SJSA1 (cell line): ENCODE data around the gene YY1AP1. TPM values are rescaled to one million over a fixed set of nuclear protein-coding genes. Genes with fewer than 3 reads are reported as not detected.
"Not testable (repeated sequence)": the region's sequence is repeated elsewhere in the genome, so short reads cannot be mapped to it uniquely, and the experiment has no call there.

Source experiments
- DNase-seq, 2 experiments: peaks; one replicate each; pipeline ENCODE4 v3.0.0-alpha.2; 2015 to 2020; ENCODE audit warnings: low spot score in 2 of 2, low read depth in 1 of 2
- H3K27ac ChIP-seq: fragments of 250-450 bp; sonication (Bioruptor Pico); 2 replicates; pipeline ENCODE4 v1.5.1; 2020; ENCODE audit warnings: mild to moderate bottlenecking, moderate library complexity
- H3K27me3 ChIP-seq: fragments of 250-450 bp; sonication (Bioruptor Pico); replicated peaks from 2 replicates; pipeline ENCODE4 v1.5.1; 2020; ENCODE audit warnings: mild to moderate bottlenecking, moderate library complexity
- H3K36me3 ChIP-seq: fragments of 250-450 bp; sonication (Bioruptor Pico); 2 replicates; pipeline ENCODE4 v1.5.1; 2020; ENCODE audit warnings: mild to moderate bottlenecking
- H3K4me1 ChIP-seq: fragments of 250-450 bp; sonication (Bioruptor Pico); replicated peaks from 2 replicates; pipeline ENCODE4 v1.6.1; 2021; ENCODE audit warnings: mild to moderate bottlenecking
- H3K4me3 ChIP-seq: fragments of 250-450 bp; sonication (Bioruptor Pico); 2 replicates; pipeline ENCODE4 v1.5.1; 2020; ENCODE audit warnings: mild to moderate bottlenecking
- H3K9me3 ChIP-seq: fragments of 250-450 bp; sonication (Bioruptor Pico); replicated peaks from 2 replicates; pipeline ENCODE4 v1.5.1; 2020; ENCODE audit warnings: mild to moderate bottlenecking
- total RNA-seq: library from RNA; depleted of rRNA; stranded (reverse); fragments of >200 nt; shearing (Covaris generic); gene quantifications from 2 replicates; pipeline ENCODE4 v1.2.3, GENCODE V29; 2014; rRNA removed

Gene YY1AP1, protein sequence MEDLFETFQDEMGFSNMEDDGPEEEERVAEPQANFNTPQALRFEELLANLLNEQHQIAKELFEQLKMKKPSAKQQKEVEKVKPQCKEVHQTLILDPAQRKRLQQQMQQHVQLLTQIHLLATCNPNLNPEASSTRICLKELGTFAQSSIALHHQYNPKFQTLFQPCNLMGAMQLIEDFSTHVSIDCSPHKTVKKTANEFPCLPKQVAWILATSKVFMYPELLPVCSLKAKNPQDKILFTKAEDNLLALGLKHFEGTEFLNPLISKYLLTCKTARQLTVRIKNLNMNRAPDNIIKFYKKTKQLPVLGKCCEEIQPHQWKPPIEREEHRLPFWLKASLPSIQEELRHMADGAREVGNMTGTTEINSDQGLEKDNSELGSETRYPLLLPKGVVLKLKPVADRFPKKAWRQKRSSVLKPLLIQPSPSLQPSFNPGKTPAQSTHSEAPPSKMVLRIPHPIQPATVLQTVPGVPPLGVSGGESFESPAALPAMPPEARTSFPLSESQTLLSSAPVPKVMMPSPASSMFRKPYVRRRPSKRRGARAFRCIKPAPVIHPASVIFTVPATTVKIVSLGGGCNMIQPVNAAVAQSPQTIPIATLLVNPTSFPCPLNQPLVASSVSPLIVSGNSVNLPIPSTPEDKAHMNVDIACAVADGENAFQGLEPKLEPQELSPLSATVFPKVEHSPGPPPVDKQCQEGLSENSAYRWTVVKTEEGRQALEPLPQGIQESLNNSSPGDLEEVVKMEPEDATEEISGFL
- 46.5 and 48.9 TPM in 2 replicates for total RNA-seq

DNA sequence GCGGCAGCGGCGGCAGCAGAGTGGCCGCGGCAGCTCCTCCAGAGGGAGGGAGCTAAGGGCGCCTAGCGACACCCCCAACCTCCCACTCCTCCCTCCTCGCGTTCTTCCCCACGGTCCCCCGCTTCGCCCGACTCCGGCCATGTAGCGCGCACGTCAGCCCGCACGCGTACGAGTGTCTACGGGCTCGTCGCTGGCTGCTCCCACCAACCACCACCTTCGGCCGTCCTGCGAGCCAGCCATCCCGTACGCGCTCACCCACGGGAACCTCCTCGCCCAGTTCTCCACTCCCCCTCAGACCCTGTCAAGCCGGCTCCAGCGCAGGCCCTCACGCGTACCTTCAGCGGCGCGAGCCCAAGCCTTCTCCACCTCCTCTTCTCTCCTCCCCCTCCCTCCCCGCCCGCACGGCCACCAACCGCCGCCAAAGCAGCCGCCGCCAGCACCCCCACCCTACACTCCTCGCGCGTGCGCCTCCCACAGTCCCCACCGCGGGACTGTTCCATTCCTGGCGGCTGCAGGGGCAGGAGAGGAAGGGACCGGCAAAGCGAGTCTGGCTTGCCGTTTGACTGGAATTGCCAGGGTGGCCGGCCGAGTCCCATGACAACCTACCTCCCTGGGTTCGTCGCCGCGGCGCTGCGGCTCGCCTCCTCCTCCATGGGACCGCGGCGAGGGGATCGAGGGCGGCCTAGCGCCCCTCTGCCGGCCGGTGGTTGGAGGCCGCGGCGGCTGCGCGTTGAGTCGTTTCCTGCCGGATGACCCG, at the start of gene YY1AP1:
YY1AP1 (minus strand) TSS at position 451 of the 757 bp plus-strand sequence. CDS start 8,338 bp downstream, outside the sequence.
- no peaks in the 10 kb centered on the region for H3K27me3 ChIP-seq
- H3K4me1 ChIP-seq: peaks cover 4% of the 10 kb centered on the region
- peak; percentile 92 to 97 for DNase-seq
- peak within 1 kb of the TSS; percentile 100 for H3K27ac ChIP-seq
- H3K4me3 ChIP-seq: peak within 1 kb of the TSS; percentile 87
- peaks cover 31% of the 10 kb centered on the region for H3K36me3 ChIP-seq
- no peaks in the 10 kb centered on the region for H3K9me3 ChIP-seq

DNA sequence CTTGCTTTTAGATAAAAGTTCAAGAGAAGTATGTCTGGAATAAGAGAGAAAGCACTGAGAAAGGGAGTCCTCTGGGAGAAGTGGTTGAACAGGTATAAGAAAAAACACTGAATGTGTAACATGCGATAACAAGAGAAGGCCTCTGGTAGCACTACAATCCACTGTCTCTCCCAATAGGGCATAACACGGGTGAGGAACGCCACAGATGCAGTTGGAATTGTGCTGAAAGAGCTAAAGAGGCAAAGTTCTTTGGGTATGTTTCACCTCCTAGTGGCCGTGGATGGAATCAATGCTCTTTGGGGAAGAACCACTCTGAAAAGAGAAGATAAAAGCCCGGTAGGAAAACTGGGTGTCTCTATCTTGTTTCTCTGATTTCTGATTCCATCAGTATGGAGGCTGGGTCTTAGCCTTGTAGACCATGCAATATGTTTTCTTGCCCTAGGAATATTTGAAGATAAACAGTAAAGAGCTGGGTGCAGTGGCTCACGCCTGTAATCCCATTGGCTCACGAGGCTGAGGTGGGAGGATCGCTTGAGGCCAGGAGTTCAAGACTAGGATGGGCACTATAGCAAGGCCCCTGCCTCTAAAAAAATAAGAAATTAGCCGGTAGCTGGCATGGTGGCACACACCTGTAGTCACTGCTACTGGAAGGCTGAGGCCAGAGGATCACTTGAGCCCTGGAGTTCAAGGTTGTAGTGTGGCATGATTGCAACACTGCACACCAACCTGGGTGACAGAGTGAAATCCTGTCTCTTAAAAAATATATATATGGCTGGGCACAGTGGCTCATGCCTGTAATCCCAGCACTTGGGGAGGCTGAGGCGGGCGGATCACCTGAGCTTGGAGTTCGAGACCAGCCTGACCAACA, 40.7 kb upstream of the YY1AP1 start:
- Histone ChIP-seq H3K4me3 (no peak overlapping the region), H3K9me3 (no peaks in the 10 kb centered on the region), H3K27ac (no peak overlapping the region), H3K4me1 (no peaks in the 10 kb centered on the region), H3K36me3 (peaks cover 61% of the 10 kb centered on the region), H3K27me3 (no peaks in the 10 kb centered on the region)
- peak; percentile 36 to 61 for DNase-seq

DNA sequence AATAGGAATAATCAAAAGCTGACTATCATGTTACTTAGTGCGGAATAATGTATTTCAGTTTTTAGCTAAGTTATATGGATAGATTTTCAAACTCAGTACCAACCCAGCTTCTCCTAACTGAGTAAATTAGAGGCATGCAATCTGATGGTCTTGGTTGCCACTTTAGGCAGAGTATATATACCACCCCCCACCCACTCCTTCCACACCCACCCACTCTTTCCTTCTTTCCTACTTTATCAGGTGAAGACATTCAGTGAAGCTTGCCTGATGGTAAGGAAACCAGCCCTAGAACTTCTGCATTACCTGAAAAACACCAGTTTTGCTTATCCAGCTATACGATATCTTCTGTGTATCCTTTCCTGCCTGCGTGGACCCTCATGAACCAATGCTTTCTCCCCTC, 36.6 kb upstream of the YY1AP1 start:
- Histone ChIP-seq H3K4me3 (no peak overlapping the region), H3K27me3 (no peaks in the 10 kb centered on the region), H3K36me3 (peaks cover 53% of the 10 kb centered on the region), H3K9me3 (no peaks in the 10 kb centered on the region), H3K4me1 (no peaks in the 10 kb centered on the region), H3K27ac (no peak overlapping the region)
- DNase-seq: no peak

DNA sequence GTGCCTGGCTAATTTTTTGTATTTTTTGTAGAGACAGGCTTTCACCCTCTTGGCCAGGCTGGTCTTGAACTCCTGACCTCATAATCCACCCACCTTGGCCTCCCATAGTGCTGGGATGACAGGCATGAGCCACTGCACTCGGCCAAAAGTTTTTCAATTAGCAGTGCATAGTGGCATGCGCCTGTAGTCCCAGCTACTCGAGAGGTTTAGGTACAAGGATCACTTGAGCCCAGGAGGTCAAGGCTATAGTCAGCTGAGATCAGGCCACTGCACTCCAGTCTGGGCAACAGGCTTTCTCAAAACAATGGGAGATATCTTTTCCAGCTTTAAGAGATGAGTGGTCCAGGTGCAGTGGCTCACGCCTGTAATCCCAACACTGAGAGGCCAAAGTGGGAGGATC, 31.1 kb upstream of the YY1AP1 start:
- H3K27me3 ChIP-seq: no peaks in the 10 kb centered on the region
- no peak overlapping the region for H3K27ac ChIP-seq
- H3K36me3 ChIP-seq: peaks cover 56% of the 10 kb centered on the region
- H3K4me1 ChIP-seq: no peaks in the 10 kb centered on the region
- no peak for DNase-seq
- H3K9me3 ChIP-seq: no peaks in the 10 kb centered on the region
- no peak overlapping the region for H3K4me3 ChIP-seq

DNA sequence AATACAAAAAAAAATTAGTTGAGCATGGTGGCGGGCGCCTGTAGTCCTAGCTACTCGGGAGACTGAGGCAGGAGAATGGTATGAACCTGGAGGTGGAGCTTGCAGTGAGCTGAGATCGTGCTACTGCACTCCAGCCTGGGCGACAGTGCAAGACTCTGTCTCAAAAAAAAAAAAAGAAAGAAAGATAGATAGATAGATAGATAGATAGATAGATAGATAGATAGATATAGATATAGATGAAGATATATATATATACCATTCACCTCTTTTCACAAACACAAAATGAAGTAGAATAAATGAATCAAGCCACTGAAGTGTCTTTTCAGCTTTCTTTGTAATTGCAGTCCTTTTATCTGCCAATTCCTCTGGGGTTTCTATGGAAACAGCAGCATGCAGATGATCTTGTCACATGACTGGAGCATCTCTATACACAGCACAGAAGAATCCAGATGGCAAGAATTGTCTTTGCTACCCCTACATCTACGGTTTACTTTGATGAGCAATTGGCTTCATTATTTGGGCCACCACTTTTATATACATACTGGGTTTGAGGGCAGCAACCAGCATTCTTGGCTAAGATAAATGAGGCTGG, 30.0 kb upstream of the YY1AP1 start:
- H3K9me3 ChIP-seq, H3K27ac ChIP-seq, H3K4me3 ChIP-seq, H3K4me1 ChIP-seq, DNase-seq, H3K27me3 ChIP-seq: not testable (repeated sequence)
- H3K36me3 ChIP-seq: peaks cover 61% of the 10 kb centered on the region

DNA sequence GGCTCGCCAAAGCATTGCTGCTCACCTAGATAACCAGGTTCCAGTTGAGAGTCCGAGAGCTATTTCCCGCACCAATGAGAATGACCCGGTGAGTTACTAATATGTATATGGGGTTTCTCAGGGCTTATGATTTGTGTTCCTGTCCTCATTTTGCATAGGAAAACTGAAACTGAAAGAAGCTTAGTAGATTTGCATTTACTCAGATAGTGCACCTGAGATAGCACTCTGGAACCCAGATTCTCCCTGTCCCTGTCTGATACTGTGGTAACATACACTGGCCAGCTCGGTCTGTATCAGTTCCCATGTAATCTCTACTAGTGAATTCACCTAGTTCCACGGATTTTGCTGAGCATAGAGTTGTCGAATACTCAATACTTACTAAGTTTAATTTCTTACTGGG, 28.5 kb upstream of the YY1AP1 start:
- no peak overlapping the region for H3K4me3 ChIP-seq
- no peaks in the 10 kb centered on the region for H3K4me1 ChIP-seq
- H3K27ac ChIP-seq: no peak overlapping the region
- peaks cover 56% of the 10 kb centered on the region for H3K36me3 ChIP-seq
- no peak for DNase-seq
- no peaks in the 10 kb centered on the region for H3K27me3 ChIP-seq
- no peaks in the 10 kb centered on the region for H3K9me3 ChIP-seq

DNA sequence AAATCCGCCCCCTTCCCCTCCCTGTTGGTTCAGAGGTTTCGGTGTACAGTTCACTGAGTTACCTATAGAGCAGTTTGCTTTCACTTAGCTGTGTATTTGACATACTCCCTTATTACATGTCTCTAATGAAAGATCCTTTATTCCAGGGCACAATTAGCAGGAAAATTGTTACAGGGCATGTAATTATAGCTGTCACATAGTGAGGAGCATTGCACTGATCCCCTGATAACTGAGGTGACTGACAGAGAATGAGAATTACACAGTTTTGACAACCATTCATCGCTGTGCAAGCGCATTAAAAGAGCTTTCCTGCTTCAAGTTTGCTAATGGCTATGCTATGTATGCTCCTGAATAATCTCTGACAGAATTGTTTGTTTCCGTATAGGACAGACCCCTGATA, 27.2 kb upstream of the YY1AP1 start:
- Histone ChIP-seq H3K36me3 (peaks cover 53% of the 10 kb centered on the region), H3K9me3 (no peaks in the 10 kb centered on the region), H3K27ac (no peak overlapping the region), H3K27me3 (no peaks in the 10 kb centered on the region), H3K4me1 (no peaks in the 10 kb centered on the region), H3K4me3 (no peak overlapping the region)
- no peak for DNase-seq

DNA sequence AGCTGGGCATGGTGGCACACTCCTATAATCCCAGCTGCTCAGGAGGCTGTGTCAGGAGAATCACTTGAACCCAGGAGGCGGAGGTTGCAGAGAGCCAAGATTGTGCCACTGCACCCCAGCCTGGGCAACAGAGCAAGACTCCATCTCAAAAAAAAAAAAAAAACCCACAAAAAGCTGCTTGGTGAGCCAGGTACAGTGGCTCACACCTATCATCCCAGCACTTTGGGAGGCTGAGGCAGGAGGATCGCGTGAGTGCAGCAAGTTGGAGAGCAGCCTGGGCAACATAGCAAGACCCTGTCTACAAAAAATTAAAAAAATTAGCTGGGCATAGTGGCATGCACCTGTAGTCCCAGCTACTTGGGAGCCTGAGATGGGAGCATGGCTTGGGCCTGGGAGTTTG, 26.5 kb upstream of the YY1AP1 start:
- H3K4me3 ChIP-seq, H3K27me3 ChIP-seq, DNase-seq, H3K4me1 ChIP-seq, H3K27ac ChIP-seq, H3K9me3 ChIP-seq: not testable (repeated sequence)
- peaks cover 56% of the 10 kb centered on the region for H3K36me3 ChIP-seq

DNA sequence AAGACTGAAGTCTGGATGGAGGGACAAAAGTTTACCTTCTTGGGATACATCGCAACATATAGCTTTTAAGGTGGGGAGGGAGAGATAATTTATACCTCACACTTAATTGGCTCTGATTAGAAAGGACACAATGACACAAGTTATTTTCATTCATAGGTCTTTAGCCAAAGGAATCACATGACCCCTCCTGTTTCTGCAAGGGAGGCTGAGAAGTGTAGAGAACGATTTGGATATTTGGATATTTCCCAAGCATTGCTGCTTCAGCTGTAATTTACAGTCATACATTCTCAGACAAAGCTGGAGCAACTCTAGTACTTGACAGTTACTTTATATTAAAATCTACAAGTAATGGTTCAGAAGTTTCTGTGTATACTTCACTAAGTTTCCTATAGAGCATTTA, 24.5 kb upstream of the YY1AP1 start:
- DNase-seq: no peak
- H3K36me3 ChIP-seq: peaks cover 51% of the 10 kb centered on the region
- H3K4me3 ChIP-seq: no peak overlapping the region
- no peaks in the 10 kb centered on the region for H3K9me3 ChIP-seq
- H3K27me3 ChIP-seq: no peaks in the 10 kb centered on the region
- H3K4me1 ChIP-seq: no peaks in the 10 kb centered on the region
- H3K27ac ChIP-seq: no peak overlapping the region

DNA sequence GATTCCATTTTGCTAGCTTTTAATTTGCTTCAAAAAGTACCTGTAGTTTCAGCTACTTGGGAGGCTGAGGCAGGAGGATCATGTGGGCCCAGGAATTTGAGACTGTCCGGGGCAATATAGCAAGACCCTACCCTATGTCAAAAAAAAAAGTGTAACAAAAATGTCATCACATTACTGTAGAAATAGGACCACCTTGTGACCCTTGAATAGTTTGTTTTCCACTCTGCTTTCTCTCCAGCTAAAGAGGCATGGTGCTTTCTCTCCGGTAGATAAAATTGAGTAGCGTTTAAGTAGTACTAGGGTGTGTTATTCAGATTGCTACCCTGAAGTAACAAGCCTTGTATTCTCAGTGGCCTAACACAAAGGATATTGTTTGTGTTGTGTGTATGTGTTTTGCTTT, 24.1 kb upstream of the YY1AP1 start:
- DNase-seq, H3K4me1 ChIP-seq, H3K27me3 ChIP-seq, H3K4me3 ChIP-seq, H3K27ac ChIP-seq, H3K9me3 ChIP-seq: not testable (repeated sequence)
- peaks cover 46% of the 10 kb centered on the region for H3K36me3 ChIP-seq

DNA sequence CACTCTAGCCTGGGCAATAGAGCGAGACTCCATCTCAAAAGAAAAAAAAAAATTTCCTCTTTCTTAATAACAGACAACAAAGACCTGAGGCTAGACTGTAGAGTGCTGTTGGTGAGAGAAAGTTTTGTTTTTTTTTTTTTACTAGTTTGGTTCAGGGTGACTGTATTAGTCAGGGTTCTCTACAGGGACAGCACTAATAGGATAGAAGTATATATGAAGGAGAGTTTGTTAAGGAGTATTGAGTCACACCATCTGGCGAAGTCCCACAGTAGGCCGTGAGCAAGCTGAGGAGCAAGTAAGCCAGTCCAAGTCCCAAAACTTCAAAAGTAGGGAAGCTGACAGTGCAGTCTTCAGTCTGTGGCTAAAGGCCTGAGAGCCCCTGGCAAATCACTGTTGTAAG, 22.9 kb upstream of the YY1AP1 start:
- not testable (repeated sequence) for H3K4me1 ChIP-seq, H3K27me3 ChIP-seq, DNase-seq, H3K4me3 ChIP-seq, H3K9me3 ChIP-seq, H3K27ac ChIP-seq
- H3K36me3 ChIP-seq: peaks cover 38% of the 10 kb centered on the region

DNA sequence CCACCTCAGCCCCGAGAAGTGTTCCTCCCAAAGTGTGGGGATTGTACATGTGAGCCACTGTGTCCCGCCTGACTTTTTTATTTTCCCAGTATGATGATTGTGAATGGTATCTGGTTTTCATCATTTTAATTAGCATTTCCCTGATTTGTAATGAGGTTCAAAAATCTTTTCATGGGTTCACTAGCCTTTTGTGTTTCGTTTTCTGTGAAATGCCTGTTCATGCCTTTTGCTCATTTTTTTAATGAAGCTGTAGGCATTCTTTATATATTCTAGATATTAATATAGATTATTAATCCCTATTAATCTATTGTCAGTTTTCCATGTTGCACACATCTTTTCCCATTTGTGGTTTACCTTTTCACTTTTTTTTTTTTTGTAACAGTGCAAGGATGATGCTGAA, 20.8 kb upstream of the YY1AP1 start:
- no peak for DNase-seq
- Histone ChIP-seq H3K36me3 (peaks cover 28% of the 10 kb centered on the region), H3K27me3 (no peaks in the 10 kb centered on the region), H3K4me1 (no peaks in the 10 kb centered on the region), H3K9me3 (no peaks in the 10 kb centered on the region), H3K4me3 (no peak overlapping the region), H3K27ac (no peak overlapping the region)

DNA sequence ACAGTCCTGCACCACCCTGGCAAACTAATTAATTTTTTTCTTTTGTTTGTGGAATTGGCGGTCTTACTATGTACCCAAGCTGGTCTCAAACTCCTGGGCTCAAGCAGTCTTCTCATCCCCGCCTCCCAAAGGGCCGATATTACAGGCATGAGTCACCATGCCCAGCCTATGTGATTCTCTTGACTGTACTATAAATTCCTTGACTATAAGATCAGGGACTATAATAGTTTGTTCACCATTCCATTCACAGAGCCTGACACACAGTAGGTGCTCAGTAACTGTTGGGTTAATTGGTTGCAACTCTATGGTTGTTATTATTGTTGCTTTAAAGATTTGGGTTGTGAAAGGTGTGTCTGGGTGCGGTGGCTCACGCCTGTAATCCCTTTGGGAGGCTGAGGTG, 17.6 kb upstream of the YY1AP1 start:
- Histone ChIP-seq H3K9me3 (no peaks in the 10 kb centered on the region), H3K27me3 (no peaks in the 10 kb centered on the region), H3K36me3 (peaks cover 16% of the 10 kb centered on the region), H3K27ac (peak overlapping the region; percentile 19; the same call in 1 of the 2 replicates), H3K4me3 (no peak overlapping the region), H3K4me1 (no peaks in the 10 kb centered on the region)
- peak; percentile 35 to 50 for DNase-seq
